COLO668 (cell line): ENCODE measurements around the gene ARHGAP24.

Experiments used
- DNase-seq: peaks from one replicate; lab custom pipeline; 2025; ENCODE audit not compliant: unreplicated experiment; lab: John Stamatoyannopoulos, UW

ARHGAP24 gene

DNA sequence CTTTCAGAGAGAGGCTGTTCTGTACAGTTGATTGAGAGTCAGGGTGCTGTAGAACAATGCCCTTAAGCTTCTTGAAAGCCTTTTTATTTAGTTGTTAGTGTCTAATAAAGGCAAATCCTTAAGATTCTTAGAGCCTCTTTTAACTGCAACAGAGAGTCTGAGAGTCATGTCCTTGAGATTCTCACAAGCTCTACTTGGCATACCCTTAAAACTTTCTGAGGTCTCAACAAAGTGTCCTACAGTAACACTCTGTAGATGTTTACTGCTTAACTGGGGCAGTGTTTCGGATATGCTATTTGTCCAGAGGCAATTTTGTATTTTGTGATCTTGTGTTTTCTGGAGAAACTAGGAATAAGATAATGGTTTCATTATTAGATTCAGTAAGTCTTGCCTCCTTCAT, 209.7 kb downstream of the ARHGAP24 start:
- no peak for DNase-seq

DNA sequence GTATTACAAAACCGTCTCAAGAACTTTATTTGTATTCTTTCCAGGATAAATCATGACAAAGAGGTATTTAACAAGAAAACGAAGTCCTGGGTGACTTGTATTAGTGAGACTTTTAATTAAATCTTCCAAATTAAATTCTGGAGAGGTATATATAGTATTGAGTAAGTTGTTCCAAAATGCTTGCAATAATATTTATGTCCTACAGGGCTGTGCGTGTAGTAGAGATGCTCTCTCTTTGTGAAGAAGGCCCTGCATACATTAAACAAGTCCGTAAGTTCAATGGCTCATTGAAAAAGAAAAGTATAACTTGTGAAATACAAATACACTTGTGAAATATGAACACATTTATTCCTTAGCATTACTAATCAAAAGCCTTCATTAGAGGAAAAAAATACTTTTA, 211.4 kb downstream of the ARHGAP24 start:
- DNase-seq = no peak

DNA sequence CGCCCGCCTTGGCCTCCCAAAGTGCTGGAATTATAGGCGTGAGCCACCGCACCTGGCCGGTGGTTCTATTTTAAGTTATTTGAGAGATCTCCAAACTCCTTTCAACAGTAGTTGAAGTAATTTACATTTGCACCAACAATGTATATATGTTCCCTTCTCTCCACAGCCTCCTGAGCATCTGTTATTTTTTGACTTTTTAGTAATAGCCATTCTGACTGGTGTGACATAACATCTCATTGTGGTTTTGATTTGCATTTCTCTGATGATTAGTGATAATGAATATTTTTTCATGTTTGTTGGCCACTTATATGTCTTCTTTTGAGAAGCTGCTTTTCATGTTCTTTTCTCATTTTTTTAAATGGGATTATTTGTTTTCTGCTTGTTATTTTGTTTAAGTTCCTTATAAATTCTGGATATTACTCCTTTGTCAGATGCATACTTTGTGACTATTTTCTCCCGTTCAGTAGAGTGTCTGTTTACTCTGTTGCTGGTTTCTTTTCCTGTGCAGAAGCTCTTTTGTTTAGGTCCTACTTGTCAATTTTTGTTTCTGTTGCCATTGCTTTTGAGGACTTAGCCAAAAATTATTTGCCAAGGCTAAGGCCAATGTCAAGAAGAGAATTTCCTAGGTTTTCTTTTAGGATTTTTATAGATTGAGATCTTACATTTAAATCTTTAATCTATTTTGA, 213.2 kb downstream of the ARHGAP24 start:
- no peak for DNase-seq

DNA sequence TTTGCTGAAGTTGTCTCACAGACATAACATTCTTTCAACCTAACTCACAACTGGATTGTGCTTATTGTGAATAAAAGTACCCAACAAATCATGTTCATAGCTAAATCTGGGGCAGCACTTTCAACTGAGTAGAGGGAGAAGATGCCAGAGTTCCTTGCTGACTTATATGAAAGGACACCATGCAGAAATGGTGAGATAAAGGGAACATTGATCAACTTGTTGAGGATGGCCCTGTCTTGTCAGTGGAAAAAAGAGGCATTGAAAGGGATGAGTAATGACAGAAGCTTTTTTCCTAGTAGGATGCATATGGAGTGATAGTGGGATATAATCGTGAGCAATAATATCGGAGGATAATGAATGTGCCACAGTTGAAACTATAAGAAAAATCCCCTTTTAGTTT, 221.7 kb downstream of the ARHGAP24 start:
- no peak for DNase-seq

DNA sequence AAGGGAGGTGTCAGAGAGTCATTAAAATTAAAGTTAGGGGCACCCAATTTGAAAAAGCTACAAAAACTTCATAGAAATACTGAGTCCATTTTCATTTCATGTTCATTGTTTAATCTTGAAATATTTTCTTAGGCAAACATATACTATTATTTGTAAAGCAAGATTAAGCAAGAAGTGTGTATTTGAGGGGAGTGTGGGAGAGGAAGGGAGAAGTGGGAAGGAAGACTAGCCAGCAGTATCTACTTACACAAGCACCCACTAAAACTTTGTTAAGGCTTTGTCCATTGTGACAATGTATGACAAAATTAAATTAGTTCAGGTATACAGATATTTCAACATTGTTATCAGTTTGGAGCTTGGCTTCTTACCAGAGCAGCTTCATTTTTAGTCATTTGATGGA, 222.9 kb downstream of the ARHGAP24 start:
- no peak for DNase-seq

DNA sequence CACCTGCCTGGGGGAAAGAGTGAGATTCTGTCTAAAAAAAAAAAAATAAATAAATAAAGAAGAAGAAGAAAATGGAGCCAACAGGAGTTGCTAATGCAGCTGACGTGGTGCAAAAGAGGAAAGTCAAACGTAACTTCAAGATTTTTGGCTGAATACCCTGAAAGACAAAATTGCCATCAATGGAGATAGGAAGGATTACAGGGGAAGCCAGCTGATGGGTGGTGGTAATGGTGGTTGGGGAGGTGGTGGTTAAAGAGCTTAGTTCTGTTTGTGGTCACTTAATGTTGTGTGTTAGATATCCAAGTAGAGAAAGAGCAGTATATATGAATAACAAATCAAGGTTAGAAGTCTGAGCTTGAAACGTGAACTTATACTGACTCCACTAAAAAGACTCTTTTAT, 225.4 kb downstream of the ARHGAP24 start:
- DNase-seq = no peak

DNA sequence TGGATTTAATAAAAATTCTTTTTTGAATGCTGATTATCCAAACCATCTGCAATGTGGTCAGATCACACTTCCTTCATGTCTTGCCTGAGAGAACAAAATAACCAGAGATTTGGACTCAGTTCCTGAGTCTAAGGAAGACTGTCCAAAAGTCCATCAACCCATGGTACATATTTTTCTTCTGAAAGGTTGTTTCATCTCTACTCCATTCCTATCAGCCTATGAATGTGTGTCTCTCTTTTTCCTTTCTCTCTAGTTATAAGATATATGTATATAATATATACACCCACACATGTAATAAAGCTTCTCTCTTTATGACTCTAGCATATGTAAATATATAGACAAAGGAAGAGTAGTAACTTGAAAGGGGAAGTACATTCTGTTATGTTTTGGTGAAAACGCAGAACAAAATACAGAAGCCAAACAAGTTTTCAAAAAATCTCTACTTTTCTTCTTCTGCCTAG, 226.9 kb downstream of the ARHGAP24 start:
- DNase-seq = no peak

DNA sequence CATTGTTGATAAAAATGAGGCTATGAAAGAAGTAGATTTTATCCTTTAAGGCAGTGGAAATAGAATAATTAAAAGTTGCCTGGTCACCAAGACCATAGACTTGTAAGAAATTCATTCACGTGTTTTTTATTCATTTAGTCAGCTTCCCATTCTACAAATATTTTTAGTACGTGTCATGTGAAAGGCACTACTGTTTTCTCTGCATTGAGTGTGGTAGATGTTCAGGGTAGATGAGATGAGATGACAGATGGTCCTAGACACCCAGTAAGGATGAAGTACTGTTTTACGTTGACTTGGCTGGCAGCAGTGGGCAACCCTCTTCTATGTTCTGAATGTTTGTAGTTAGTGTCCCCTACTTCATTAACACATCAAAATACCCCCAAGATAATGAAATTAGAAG, 228.1 kb downstream of the ARHGAP24 start:
- no peak for DNase-seq

DNA sequence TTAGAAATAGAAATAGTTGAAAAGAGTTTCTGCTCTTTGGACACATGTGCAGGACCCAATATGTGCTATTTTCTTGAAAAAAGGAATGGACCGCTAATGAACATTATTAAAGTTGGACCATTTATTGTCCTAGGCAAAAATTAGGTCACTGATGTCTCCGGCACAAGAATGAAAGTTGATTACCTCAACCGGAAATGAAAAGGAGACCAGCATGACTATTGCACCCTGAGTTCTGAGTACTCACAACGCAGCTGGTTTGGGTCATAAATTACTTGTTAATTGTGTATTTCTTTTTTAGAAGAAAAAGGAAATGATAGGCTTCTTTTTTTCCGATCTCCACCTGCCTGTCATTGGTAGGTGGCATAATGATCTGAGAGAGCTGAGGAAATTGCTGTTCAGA, 232.7 kb downstream of the ARHGAP24 start:
- no peak for DNase-seq

DNA sequence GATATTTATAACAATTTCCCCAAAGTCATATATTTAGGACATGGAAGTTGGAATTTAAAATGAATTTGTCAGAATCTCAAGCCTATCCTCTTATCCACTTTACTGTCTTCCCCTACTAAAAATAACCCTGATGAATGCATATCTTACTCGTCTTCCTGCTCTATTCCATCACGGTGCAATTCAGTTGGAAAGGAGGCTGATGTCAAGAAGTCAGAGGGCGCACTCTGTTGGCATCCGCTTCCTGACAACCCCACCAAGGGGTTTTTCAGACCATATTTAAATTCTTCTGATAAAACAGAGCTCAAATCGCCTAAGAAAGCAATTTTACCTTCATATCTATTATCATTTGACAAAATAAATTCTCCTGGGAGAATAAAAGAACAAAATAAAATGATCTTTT, 233.5 kb downstream of the ARHGAP24 start:
- no peak for DNase-seq

DNA sequence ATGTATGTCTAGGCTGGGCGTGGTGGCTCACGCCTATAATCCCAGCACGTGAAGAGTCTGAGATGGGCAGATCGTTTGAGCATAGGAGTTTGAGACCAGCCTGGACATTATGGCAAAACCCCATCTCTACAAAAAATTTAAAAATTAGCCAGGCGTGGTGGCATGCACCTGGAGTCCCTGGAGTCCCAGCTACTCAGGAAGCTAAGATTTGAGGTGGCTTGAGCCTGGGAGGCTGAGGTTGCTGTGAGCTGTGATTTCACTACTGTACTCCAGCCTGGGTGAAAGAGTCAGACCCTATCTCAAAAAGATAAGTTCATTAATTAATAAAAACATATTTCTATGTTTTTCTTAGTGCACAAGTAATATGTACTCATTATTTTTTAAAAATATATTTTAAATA, 238.1 kb downstream of the ARHGAP24 start:
- no peak for DNase-seq

DNA sequence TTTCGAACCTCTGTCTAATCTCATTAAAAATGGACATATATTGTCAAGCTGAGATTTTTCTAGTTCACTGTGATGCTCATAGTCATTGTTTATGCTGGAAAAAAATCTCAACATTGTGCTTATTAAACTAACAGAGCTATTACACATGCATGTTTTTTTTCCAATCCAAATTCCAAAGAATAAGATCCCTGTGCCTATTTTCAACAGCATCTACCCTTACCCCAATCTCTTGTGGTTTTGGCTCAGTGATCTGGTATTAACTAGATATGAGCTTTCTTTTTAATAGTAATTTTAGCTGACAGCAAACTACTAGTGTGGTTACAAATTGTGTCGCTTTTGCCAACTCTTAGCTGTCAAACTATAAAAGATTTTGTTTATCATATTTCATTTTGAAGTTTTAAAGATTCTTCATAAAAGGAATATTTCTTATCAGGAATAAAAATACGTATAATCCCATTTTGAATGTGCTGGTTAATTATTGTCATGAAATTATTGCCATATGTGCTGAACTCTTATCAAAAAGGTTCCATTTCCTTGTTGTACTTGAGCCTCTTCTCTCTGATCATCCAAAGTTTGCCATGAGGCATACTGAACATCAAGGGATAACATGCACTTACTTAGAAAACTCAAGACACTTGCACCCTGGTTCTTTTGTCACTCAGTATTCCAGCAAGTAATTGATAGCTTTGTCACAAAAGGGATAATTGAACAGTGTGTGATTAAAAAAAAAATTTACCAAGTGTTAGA, 241.2 kb downstream of the ARHGAP24 start:
- no peak for DNase-seq

DNA sequence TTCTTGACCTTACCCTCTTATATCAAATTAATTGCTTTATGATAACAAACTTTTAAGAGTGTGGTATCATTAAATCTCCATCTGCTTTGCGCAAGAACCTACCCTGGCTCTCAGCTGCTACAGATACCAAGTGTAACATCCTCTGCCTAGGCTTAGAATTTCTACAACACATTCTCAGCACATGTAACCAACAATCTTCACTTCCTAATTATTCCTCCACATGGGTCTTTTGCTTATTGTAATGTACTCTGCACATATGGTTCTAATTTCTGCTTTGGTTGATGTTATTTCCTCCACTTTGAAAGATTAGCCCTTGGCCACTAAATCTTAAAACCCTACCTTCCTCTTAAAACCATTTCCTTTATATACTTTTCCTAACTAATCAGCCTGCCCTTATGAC, 242.4 kb downstream of the ARHGAP24 start:
- DNase-seq = no peak

DNA sequence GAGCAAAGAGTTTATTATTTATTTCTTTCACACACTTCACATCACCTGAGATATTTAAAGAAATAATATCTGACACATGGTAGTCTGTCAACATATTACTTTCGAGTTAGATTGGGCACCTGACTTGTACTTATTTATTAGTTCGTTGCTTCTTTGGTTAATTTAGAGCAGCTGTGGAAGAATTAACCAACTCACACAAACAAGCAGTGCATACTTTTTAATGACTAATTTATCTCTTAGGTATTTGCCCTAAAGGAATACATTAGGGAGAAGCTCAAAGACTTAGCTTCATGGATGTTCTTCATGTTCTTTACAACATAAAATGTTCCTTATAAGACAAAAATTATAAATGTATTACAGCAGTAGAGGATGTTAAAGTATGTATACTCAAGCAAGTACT, 242.9 kb downstream of the ARHGAP24 start:
- no peak for DNase-seq

DNA sequence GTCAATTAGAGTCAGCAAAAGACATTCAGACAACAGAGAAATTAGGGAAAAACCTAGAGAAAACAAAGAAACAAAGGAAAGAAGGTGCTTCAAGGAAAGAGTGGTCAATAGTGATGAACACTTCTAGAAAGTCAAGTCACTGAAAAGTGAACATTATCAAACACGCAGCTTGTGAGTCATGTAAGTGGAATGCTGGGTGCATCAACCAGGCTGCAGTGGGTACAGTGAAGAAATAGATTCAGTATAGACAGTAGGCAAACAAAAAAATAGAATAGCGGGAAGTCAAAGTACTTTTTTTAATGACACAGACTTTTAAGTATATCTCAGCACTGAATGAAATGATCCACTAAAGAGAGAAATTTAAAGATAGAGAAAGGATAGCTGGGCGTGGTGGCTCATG, 245.8 kb downstream of the ARHGAP24 start:
- no peak for DNase-seq

DNA sequence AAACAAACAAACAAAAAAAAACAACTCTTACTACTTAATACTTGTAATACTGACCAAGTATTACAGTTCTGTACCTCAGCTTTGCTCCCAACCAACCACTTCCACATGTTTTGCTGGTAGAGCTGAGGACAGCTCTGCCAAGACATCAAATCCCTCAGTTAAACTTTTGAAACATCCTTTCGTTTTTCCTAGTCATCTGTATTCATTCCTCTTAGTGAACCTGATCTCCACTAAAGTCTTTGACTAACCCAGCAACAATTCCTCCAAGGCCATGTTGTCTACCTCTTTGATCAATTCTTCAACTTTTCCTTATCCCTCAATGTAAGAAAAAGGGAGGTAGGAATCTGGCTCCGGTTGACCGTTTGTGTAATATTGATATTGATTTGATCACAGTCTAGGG, 247.5 kb downstream of the ARHGAP24 start:
- no peak for DNase-seq

DNA sequence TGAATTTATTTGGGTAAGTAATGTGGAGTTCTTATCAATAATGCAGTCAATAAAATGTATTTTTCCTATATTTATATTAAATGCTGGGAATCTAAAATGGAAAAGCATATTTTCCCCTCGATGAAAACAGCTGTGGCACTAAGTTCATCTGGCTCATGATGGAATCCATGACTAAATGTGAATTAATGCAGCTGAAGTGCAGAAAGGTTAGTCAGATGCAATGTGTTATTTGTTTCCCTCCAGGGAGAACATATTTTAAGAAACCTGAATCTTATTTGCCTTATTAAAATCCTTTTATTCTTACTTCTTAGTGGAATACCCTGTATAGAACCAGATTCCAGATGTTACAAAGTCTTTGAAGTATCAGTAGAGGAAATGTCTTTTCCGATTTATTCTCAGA, 247.9 kb downstream of the ARHGAP24 start:
- no peak for DNase-seq

DNA sequence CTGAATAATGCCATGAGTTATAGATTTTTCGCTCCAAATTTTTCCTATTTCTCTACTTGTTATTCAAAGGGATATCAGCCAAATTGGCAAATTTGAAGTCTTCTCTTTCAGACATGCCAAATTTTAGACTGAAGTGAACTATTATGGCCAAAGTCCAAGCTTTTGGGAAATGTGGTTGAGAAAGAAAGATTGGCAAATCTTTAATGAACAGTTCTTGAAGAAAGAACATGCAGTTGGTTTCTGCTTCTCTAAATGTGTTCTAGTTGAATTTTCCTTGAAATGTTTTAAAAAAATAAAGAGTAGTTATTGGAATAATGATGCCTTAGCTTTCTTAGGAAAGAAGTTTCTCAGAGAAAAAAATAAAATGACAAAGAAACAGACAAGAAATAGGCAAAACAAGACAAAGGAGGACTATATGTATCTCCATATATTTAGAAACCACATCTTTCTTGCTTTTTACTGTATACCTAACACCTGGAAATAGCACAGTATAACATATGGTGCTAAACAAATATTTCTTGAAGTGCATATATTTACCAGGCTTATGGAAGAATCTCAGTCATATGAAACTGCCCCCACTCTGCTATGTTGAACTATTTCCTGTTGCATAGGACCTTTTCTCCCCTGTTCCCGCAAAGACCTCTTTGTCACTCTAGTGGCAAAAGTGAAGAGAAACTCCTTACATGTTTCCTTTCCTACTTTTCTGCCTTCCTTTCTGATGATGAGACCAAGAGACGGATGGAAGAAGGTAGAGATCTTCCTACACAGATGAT, 250.0 kb downstream of the ARHGAP24 start:
- no peak for DNase-seq

DNA sequence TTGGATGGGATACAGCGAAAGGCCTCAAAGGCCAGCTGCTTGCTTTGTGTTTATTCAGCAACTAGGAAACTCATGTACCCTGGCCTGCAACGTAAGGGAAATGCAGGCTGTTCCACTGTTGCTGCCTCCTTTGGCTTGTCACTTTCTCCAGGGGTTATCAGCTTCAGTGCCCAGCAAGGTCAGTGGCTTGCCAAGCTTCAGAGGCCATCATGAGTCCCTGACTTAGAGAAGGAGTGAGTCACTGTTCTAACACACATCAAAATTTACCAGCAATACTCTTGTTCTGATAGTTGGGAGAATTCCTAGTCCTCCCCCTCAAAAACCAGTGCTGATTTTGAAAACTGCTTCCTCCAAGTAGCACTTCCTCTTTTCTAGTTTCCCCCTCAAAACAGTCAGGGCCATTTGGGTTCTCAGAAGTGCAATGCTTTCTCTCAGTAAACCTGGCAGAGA, 250.8 kb downstream of the ARHGAP24 start:
- no peak for DNase-seq

DNA sequence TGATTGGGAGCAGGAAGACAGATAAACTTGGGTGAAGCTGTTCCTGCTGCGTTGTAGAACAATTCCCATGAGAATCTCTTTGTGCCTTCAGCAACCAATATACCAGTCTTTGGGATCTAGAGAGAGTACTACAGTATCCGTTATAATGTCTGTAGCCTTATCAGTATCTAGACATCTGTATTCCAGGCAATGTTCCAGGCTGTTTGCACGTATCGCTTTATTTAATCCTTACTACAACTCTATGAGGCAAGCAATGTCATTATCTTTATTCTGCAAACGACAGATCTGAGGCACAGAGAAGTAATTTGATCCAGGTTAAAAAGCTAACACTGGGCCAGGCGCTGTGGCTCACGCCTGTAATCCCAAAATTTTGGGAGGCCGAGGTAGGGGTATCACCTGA, 251.6 kb downstream of the ARHGAP24 start:
- no peak for DNase-seq

DNA sequence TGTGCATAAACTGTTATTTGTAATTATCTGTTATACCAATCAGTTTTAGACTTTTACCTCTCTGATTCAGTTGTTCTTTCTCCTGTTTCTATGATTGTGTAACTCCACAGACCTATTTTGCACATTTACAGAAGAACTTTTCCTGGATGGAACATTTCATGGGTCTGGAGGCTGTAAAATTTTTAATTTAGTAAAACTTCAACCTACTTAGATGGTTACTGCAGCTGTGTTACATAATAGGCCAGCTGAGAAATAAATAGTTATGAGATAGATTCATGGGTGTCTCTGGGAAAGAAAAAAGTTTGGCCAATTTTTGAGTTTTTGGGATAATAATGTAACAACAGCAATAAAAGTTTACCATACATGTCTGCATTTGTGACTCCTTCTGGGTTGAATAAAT, 253.5 kb downstream of the ARHGAP24 start:
- no peak for DNase-seq

DNA sequence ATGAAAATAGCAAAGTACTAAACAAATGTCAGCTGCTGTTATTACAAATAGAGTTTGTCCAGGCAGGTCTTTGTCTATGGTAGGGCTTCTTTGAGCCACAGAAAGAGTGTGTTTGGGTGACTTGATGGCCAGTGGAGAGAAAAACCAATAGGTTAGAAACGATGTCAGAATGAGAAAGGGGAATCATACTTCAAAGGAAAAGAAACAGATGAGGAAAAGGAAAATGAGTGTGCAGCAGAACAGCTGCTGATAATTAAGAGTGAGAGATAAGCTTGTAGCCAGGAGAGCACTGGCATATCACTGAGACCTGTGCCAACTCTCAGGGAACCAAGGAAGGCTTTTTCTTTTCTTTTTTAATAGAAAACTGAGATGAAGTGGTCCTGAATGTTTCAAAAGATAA, 257.2 kb downstream of the ARHGAP24 start:
- no peak for DNase-seq
